ENCODE data around the gene ZNRF1. TPM values are rescaled to one million over a fixed set of nuclear protein-coding genes. Genes with fewer than 3 reads are reported as not detected.

ZNRF1 gene
- total RNA-seq, 1 donor from 2014 or later, result 2.8 TPM

DNA sequence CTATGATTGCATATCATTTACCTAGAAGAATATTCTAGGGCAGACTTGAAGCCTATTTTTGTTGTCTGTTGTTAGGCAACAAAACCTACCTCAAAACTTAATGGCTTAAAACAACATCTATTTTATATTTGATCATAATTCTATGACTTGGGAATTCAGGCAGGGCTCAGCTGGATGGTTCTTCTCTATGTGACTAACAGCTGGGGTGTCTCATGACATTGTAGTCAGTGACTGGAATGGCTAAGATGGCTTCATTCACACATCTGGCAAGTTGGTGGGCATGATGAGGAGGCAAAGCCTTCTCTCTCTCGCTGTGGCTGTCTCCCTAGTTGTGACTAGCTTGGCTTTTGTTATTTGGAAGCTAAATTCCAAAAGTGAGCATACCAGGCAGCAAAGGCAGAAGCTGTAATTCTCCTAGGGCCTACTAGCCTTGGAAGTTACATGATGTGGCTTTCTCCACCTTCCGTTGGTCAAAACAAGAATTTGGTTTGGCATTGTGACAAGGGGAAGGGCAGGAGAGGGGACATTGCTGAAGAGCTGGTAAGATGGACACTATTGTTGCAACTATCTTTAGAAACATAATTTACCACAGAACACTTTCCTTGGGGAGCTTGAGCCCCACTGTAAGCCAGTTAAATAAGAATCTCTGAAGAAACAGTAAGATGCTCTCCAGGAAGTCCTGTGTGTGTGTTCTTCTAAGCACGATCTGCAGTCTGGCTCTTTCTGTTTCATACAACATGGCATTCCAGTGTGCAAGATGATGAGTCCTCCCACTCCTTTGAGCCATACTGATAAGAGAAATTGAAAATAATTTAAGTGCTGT lies 39.4 kb downstream of the ZNRF1 start:
- peaks cover 8% of the 10 kb centered on the region for H3K4me1 Mint-ChIP-seq
- no peak overlapping the region for H3K4me3 Mint-ChIP-seq
- POLR2A ChIA-PET, result no interaction called here
- H3K27ac Mint-ChIP-seq, result no peak overlapping the region
- no peak for ATAC-seq (ENCODE audit: low read depth)
- peaks cover 3% of the 10 kb centered on the region for H3K9me3 Mint-ChIP-seq
- no peaks in the 10 kb centered on the region for H3K36me3 Mint-ChIP-seq (ENCODE audit: low read depth)
- CTCF ChIA-PET, result no interaction called here
- no peak for DNase-seq
- intact Hi-C loops (cut with micrococcal nuclease), result no loop called here
- TF ChIP-seq, protein P1, sequence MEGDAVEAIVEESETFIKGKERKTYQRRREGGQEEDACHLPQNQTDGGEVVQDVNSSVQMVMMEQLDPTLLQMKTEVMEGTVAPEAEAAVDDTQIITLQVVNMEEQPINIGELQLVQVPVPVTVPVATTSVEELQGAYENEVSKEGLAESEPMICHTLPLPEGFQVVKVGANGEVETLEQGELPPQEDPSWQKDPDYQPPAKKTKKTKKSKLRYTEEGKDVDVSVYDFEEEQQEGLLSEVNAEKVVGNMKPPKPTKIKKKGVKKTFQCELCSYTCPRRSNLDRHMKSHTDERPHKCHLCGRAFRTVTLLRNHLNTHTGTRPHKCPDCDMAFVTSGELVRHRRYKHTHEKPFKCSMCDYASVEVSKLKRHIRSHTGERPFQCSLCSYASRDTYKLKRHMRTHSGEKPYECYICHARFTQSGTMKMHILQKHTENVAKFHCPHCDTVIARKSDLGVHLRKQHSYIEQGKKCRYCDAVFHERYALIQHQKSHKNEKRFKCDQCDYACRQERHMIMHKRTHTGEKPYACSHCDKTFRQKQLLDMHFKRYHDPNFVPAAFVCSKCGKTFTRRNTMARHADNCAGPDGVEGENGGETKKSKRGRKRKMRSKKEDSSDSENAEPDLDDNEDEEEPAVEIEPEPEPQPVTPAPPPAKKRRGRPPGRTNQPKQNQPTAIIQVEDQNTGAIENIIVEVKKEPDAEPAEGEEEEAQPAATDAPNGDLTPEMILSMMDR (IDR thresholded peaks at IDR 0.05), result no peak
- H3K27me3 Mint-ChIP-seq, result peaks cover 2% of the 10 kb centered on the region

DNA sequence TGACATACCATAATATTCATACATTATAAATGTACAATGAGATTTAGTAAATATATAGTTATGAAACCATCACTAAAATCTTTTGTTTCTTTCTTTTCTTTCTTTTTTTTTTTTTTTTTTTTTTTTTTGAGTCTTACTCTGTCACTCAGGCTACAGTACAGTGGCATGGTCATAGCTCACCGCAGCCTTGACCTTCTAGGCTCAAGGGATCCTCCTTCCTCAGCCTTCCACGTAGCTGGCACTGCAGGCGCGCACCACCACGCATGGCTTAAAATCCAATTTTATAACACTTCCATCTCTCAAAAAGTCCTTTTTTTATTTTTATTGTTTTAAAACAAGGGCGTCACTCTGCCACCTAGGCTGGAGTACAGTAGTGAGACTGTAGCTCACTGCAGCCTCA lies 41.1 kb downstream of the ZNRF1 start:
- Mint-ChIP-seq H3K4me1 (peaks cover 10% of the 10 kb centered on the region), H3K27ac (no peak overlapping the region), H3K36me3 (ENCODE audit: low read depth) (no peaks in the 10 kb centered on the region), H3K27me3 (peaks cover 2% of the 10 kb centered on the region), H3K9me3 (peaks cover 3% of the 10 kb centered on the region), H3K4me3 (no peak overlapping the region)
- no peak for ATAC-seq (ENCODE audit: low read depth)
- TF ChIP-seq, protein P1 (IDR thresholded peaks at IDR 0.05), result no peak
- intact Hi-C loops (cut with micrococcal nuclease), result no loop called here
- ChIA-PET POLR2A (interaction anchor here (0.5 kb wide), 1 partner anchor 36 kb away, joined by 5 read pairs; no protein-coding TSS in a partner anchor), CTCF (no interaction called here)
- no peak for DNase-seq

DNA sequence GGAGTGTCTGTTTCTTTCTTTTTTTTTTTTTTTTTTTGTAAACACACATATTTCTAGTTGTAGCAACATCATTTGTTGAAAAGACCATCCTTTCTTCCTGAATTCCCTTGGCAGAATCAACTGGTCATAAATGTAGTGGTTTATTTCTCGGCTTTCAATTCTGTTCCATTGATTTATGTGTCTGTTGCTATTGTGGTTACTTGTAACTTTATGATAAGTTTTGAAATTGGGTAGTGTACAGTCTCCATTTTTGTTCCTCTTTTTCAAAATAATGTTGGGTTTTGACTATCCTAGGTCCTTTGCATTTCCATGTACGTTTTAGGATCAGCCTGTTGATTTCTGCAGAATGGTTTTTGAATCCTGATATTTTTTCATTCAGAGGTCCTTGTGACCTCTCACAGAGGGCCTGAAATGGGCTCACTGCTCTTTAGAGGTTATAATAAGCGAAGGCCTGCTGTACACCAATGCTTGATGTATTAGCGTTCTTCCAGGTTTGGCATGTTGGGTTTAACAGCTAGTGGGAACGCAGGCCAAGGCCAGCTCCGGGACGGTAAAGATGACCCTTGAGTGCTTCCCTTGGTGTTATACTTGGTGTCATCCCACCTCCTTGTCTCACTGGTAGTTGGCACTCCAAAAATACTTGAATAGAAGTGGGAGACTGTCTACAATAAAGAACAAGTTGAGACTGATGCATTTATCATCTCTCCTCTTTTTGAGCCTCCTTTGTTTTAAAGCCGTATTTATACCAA lies 43.8 kb downstream of the ZNRF1 start:
- Mint-ChIP-seq H3K4me3 (no peak overlapping the region), H3K27me3 (no peaks in the 10 kb centered on the region), H3K27ac (no peak overlapping the region), H3K9me3 (peaks cover 3% of the 10 kb centered on the region), H3K4me1 (peaks cover 10% of the 10 kb centered on the region), H3K36me3 (ENCODE audit: low read depth) (no peaks in the 10 kb centered on the region)
- POLR2A ChIA-PET, result no interaction called here
- no peak for DNase-seq
- no peak for ATAC-seq (ENCODE audit: low read depth)
- intact Hi-C loops (cut with micrococcal nuclease), result no loop called here
- TF ChIP-seq, protein P1 (IDR thresholded peaks at IDR 0.05), result no peak
- CTCF ChIA-PET, result no interaction called here

DNA sequence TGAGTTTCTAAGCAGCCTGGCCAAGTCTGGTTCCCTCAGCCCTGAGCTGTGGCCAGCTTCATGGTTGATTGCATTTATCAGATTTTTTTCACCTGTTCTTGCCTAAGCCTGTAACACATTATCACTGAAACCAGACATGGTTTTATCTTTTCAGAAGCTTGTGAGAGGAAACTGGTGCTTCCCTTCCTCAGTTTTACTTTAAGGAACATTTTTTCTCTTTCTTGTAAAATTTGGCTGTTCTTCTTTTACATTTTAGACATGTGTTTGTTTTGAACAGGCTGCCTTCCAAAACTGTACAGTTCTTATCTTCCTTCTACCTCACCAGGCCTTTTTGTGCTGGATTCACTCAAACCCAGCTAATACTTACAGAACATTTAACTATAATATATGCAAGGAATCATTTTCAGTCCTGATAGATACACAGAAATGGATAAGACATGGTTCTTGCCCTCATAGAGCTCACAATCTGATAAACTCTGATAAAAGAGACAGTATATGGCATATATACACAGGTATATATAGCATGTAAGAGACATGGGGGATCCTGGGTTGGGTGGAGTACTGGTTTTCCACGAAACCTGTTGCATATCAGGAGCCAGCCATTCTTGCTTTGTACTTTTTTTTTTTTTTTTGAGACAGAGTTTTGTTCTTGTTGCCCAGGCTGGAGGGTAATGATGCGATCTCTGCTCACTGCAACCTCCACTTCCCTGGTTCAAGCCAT lies 44.5 kb downstream of the ZNRF1 start:
- ATAC-seq (ENCODE audit: low read depth), result no peak
- Mint-ChIP-seq H3K27me3 (no peaks in the 10 kb centered on the region), H3K27ac (no peak overlapping the region), H3K4me3 (no peak overlapping the region), H3K36me3 (ENCODE audit: low read depth) (no peaks in the 10 kb centered on the region), H3K4me1 (peaks cover 10% of the 10 kb centered on the region), H3K9me3 (no peaks in the 10 kb centered on the region)
- TF ChIP-seq, protein P1 (IDR thresholded peaks at IDR 0.05), result no peak
- intact Hi-C loops (cut with micrococcal nuclease), result no loop called here
- ChIA-PET POLR2A (no interaction called here), CTCF (no interaction called here)
- DNase-seq, result no peak

Measured in activated B cell treated with CpG ODN at 0.5 μM for 24 hours (primary cell).